H9 (cell line): ENCODE data around the gene NLRX1. TPM values are rescaled to one million over a fixed set of nuclear protein-coding genes. Genes with fewer than 3 reads are reported as not detected.

Experiments
- DNase-seq: peaks from one replicate; pipeline ENCODE4 v3.0.0-alpha.2; 2017
- H2AFZ ChIP-seq: one replicate; pipeline ENCODE4 v1.6.1; 2013; ENCODE audit warnings: mild to moderate bottlenecking, low read length, control low read depth, moderate library complexity
- H2AK5ac ChIP-seq: 2 replicates; pipeline ENCODE4 v1.6.1; 2013; ENCODE audit warnings: low read length, control low read depth, mixed read lengths; ENCODE audit not compliant: insufficient read length
- H2BK120ac ChIP-seq: one replicate; pipeline ENCODE4 v1.6.1; 2013; ENCODE audit warnings: low read depth, mild to moderate bottlenecking, low read length, control low read depth, inconsistent platforms; ENCODE audit not compliant: poor library complexity, severe bottlenecking
- H2BK12ac ChIP-seq: 2 replicates; pipeline ENCODE4 v1.6.1; 2013; ENCODE audit warnings: low read length, control low read depth, mixed read lengths, low read depth; ENCODE audit not compliant: insufficient read length
- H2BK15ac ChIP-seq: 2 replicates; pipeline ENCODE4 v1.6.1; 2013; ENCODE audit warnings: low read depth, low read length, control low read depth
- H2BK20ac ChIP-seq: one replicate; pipeline ENCODE4 v1.6.1; 2013; ENCODE audit warnings: low read depth, mild to moderate bottlenecking, low read length, control low read depth, inconsistent platforms; ENCODE audit not compliant: poor library complexity, severe bottlenecking
- H2BK5ac ChIP-seq: 2 replicates; pipeline ENCODE4 v1.6.1; 2013; ENCODE audit warnings: low read length, control low read depth, mixed read lengths; ENCODE audit not compliant: insufficient read length
- H3K14ac ChIP-seq: 2 replicates; pipeline ENCODE4 v1.6.1; 2013; ENCODE audit warnings: low read length, control low read depth; ENCODE audit not compliant: insufficient read depth
- H3K18ac ChIP-seq: 2 replicates; pipeline ENCODE4 v1.6.1; 2013; ENCODE audit warnings: low read depth, mild to moderate bottlenecking, mixed read lengths, low read length, control low read depth; ENCODE audit not compliant: insufficient read length
- H3K23ac ChIP-seq: 2 replicates; pipeline ENCODE4 v1.6.1; 2013; ENCODE audit warnings: low read length, control low read depth, mixed read lengths, low read depth; ENCODE audit not compliant: insufficient read length
- H3K23me2 ChIP-seq: 2 replicates; pipeline ENCODE4 v1.6.1; 2013; ENCODE audit warnings: low read depth, mild to moderate bottlenecking, mixed read lengths, low read length, control low read depth; ENCODE audit not compliant: insufficient read length, poor library complexity, severe bottlenecking
- H3K27ac ChIP-seq: 2 replicates; pipeline ENCODE4 v1.5.1; 2013; ENCODE audit warnings: low read length, control low read depth, mixed read lengths, low read depth; ENCODE audit not compliant: insufficient read length
- H3K27me3 ChIP-seq: 2 replicates; pipeline ENCODE4 v1.6.1; 2013; ENCODE audit warnings: low read length, control low read depth, inconsistent platforms; ENCODE audit not compliant: insufficient read depth
- H3K4ac ChIP-seq: 2 replicates; pipeline ENCODE4 v1.6.1; 2013; ENCODE audit warnings: low read depth, mild to moderate bottlenecking, control low read depth, inconsistent platforms, low read length, moderate library complexity
- H3K4me1 ChIP-seq: 2 replicates; pipeline ENCODE4 v1.6.1; 2013; ENCODE audit warnings: low read length, control low read depth, inconsistent platforms; ENCODE audit not compliant: insufficient read depth
- H3K4me2 ChIP-seq: 2 replicates; pipeline ENCODE4 v1.6.1; 2013; ENCODE audit warnings: low read length, control low read depth, mixed read lengths; ENCODE audit not compliant: insufficient read length, insufficient read depth
- H3K56ac ChIP-seq: 2 replicates; pipeline ENCODE4 v1.6.1; 2013; ENCODE audit warnings: low read depth, mild to moderate bottlenecking, mixed read lengths, low read length, control low read depth; ENCODE audit not compliant: insufficient read length
- H3K79me1 ChIP-seq: 2 replicates; pipeline ENCODE4 v1.6.1; 2013; ENCODE audit warnings: low read depth, mild to moderate bottlenecking, moderate library complexity, low read length, control low read depth, inconsistent platforms; ENCODE audit not compliant: insufficient read depth, poor library complexity, severe bottlenecking
- H3K79me2 ChIP-seq: 2 replicates; pipeline ENCODE4 v1.6.1; 2013; ENCODE audit warnings: low read length, control low read depth, inconsistent platforms; ENCODE audit not compliant: insufficient read depth
- H3K9ac ChIP-seq: 2 replicates; pipeline ENCODE4 v1.6.1; 2013; ENCODE audit warnings: low read length, control low read depth, mixed read lengths; ENCODE audit not compliant: insufficient read length; ENCODE audit errors: extremely low read depth
- H3K9me3 ChIP-seq: one replicate; pipeline ENCODE4 v1.6.1; 2013; ENCODE audit warnings: low read depth, low read length, inconsistent platforms; ENCODE audit not compliant: control insufficient read depth
- H3T11ph ChIP-seq: one replicate; pipeline ENCODE4 v1.6.1; 2013; ENCODE audit warnings: mild to moderate bottlenecking, low read length, control low read depth, inconsistent platforms
- H4K20me1 ChIP-seq: one replicate; pipeline ENCODE4 v1.6.1; 2013; ENCODE audit not compliant: control insufficient read depth, insufficient read length, insufficient read depth
- H4K5ac ChIP-seq: 2 replicates; pipeline ENCODE4 v1.6.1; 2013; ENCODE audit warnings: low read depth, mild to moderate bottlenecking, mixed read lengths, low read length, control low read depth; ENCODE audit not compliant: insufficient read length
- H4K8ac ChIP-seq: replicated peaks from 2 replicates; pipeline ENCODE4 v1.6.1; 2013; ENCODE audit warnings: low read length, control low read depth, mixed read lengths, low read depth; ENCODE audit not compliant: insufficient read length
- H4K91ac ChIP-seq: 2 replicates; pipeline ENCODE4 v1.6.1; 2013; ENCODE audit warnings: low read depth, mild to moderate bottlenecking, moderate library complexity, mixed read lengths, low read length, control low read depth; ENCODE audit not compliant: insufficient read length
- H3K27ac Mint-ChIP-seq, 3 experiments: 2 replicates in 2 of 3; 3 replicates in 1 of 3; pipeline ENCODE4 v1.8.0; 2020 to 2021; ENCODE audit warnings: mixed read lengths in 3 of 3, mild to moderate bottlenecking in 1 of 3, moderate library complexity in 1 of 3
- H3K27me3 Mint-ChIP-seq: 2 replicates; pipeline ENCODE4 v1.8.0; 2021; ENCODE audit warnings: low read depth, mild to moderate bottlenecking, moderate library complexity, mixed read lengths
- H3K36me3 Mint-ChIP-seq, 3 experiments: 2 replicates in 2 of 3; 3 replicates in 1 of 3; pipeline ENCODE4 v1.8.0; 2020 to 2021; ENCODE audit warnings: low read depth in 3 of 3, mixed read lengths in 3 of 3; ENCODE audit not compliant: insufficient read depth in 1 of 3
- H3K4me1 Mint-ChIP-seq, 2 experiments: 2 replicates each; pipeline ENCODE4 v1.8.0; 2020; ENCODE audit warnings: mixed read lengths in 2 of 2
- H3K4me3 Mint-ChIP-seq, 2 experiments: 2 replicates in 1 of 2; 3 replicates in 1 of 2; pipeline ENCODE4 v1.8.0; 2020 to 2021; ENCODE audit warnings: mild to moderate bottlenecking in 2 of 2, mixed read lengths in 2 of 2, moderate library complexity in 1 of 2
- H3K9me3 Mint-ChIP-seq, 2 experiments: 2 replicates in 1 of 2; 3 replicates in 1 of 2; pipeline ENCODE4 v1.8.0; 2020; ENCODE audit warnings: mild to moderate bottlenecking in 2 of 2, mixed read lengths in 2 of 2, moderate library complexity in 1 of 2
- WGBS: extraction: QIAGEN DNeasy Blood & Tissue Kit; methylation state at CpG from one replicate; pipeline ENCODE4 v1.1.7; 2013; ENCODE audit warnings: missing lambda C conversion rate, low lambda C conversion rate, mixed read lengths; ENCODE audit not compliant: insufficient read length; ENCODE audit errors: extremely low coverage; 5-methylcytosine and 5-hydroxymethylcytosine counted together
- total RNA-seq: library from RNA; stranded (reverse); gene quantifications from 2 replicates; pipeline ENCODE4 v1.2.1, GENCODE V29; 2021
- TF ChIP-seq, protein P1 (sequence below): fragments of 200-600 bp; sonication (generic); conservative IDR thresholded peaks from 3 replicates; pipeline ENCODE4 v1.8.0; 2021; ENCODE audit warnings: antibody characterized with exemption, mild to moderate bottlenecking

The NLRX1 gene
- total RNA-seq, 1 experiment from 2014 or later: 18.2 TPM

- Histone ChIP-seq H2AFZ (no peak overlapping the region), H2BK15ac (no peak overlapping the region), H3K9me3 (no peaks in the 10 kb centered on the region), H4K8ac (no peak overlapping the region), H3K4me2 (no peak overlapping the region), H2BK5ac (no peak overlapping the region), H3K23me2 (no peaks in the 10 kb centered on the region), H3K79me1 (no peaks in the 10 kb centered on the region), H3K9ac (no peak overlapping the region), H3K23ac (no peak overlapping the region), H3K4ac (no peak overlapping the region), H3K4me1 (no peaks in the 10 kb centered on the region), H4K91ac (no peak overlapping the region), H3K79me2 (no peaks in the 10 kb centered on the region), H3K14ac (no peak overlapping the region), H3K56ac (no peak overlapping the region), H3T11ph (no peak overlapping the region), H3K18ac (no peak overlapping the region), H4K5ac (no peak overlapping the region), H3K27me3 (no peaks in the 10 kb centered on the region), H2AK5ac (no peak overlapping the region), H2BK12ac (no peak overlapping the region), H2BK120ac (no peak overlapping the region), H2BK20ac (no peak overlapping the region), H3K27ac (no peak overlapping the region), H4K20me1 (no peaks in the 10 kb centered on the region)
- Mint-ChIP-seq H3K4me1 (peaks cover 2% of the 10 kb centered on the region in 2 experiments; a peak in 1 of 4 replicates), H3K27ac (peak overlapping the region in 1 of 3 experiments; percentile 25; a peak in 1 of 7 replicates), H3K9me3 (no peaks in the 10 kb centered on the region), H3K36me3 (peaks cover 3 to 24% (median 21%) of the 10 kb centered on the region in 3 experiments; a peak in 6 of 7 replicates), H3K27me3 (no peaks in the 10 kb centered on the region), H3K4me3 (no peak overlapping the region)
- WGBS: no CpG with 5 or more reads among the region's 6 CpGs
- DNase-seq: no peak
- TF ChIP-seq, protein P1, sequence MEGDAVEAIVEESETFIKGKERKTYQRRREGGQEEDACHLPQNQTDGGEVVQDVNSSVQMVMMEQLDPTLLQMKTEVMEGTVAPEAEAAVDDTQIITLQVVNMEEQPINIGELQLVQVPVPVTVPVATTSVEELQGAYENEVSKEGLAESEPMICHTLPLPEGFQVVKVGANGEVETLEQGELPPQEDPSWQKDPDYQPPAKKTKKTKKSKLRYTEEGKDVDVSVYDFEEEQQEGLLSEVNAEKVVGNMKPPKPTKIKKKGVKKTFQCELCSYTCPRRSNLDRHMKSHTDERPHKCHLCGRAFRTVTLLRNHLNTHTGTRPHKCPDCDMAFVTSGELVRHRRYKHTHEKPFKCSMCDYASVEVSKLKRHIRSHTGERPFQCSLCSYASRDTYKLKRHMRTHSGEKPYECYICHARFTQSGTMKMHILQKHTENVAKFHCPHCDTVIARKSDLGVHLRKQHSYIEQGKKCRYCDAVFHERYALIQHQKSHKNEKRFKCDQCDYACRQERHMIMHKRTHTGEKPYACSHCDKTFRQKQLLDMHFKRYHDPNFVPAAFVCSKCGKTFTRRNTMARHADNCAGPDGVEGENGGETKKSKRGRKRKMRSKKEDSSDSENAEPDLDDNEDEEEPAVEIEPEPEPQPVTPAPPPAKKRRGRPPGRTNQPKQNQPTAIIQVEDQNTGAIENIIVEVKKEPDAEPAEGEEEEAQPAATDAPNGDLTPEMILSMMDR: no peak
Measured at GRCh38 chr11:119179342-119179741, 10.8 kb downstream of the NLRX1 start.
